GM19395 (cell line): ENCODE data around the gene GPR34.

Experiments used
- ATAC-seq: cut with Tn5 transposase; IDR thresholded peaks from one replicate; pipeline ENCODE4 v1.9.1; 2021; ENCODE audit warnings: mild to moderate bottlenecking, moderate library complexity; ENCODE audit not compliant: unreplicated experiment

GPR34 gene

GRCh38 chrX:41730081-41730480 is 41.3 kb downstream of the GPR34 start:
- no peak for ATAC-seq

DNA sequence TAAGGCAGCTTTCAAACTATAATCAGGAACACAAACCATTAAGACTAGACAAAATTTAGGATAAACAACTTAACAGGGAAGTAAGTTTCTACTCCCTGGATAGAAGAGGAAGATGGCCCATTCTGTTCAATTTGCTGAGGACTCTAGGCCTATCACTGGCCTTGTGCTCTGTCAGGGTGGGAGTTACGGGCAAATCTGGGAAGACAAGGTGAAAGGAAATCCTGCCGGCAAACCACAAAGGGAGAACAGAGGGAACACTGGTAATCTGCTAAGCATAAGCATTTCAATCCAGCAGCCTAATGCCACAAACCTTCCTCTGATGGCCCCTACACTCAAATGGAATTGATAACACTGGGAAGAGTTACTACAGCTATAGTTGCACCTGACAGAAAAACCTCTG is 43.5 kb downstream of the GPR34 start:
- ATAC-seq: no peak

- ATAC-seq: peak; percentile 95
Measured at GRCh38 chrX:41733939-41734338, 45.2 kb downstream of the GPR34 start.

- no peak for ATAC-seq
Measured at GRCh38 chrX:41734530-41734929, 45.8 kb downstream of the GPR34 start.

DNA sequence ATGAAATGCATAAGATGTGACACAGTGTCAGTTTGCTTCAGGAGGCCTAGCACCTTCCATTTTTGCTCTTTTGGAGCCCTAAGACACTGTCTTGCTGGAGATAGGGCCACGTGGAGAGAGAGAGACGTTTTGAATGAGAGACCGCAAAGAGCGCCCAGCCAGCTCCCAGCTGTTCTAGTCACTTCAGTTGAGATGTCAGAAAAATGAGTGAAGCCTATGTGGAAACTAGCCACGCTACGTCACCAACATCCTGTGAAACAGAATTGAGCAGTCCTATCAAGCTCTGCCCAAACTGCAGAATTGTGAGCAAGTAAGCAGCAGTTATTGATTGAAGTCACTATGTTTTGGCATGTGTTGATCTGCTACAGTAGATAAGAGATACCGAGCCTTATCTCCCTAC is 48.3 kb downstream of the GPR34 start:
- ATAC-seq: no peak

DNA sequence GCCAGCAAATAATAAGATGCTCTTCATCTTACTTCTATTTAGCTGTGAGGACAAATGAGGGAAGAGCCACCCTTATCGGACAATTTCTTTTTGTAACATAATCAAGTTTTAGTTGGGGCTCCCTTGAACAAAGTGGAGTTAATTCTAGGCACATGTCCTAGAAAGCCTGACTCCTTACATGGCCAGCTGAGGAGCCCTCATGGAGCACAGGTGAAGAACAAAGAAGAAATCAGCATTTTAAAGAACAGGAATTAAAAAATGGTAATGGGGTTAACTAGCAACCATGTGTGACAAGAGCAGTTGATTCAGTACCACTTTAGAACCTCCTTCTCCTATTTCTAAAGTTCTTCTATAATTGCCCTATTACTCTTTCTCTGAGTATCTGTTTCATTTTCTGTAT is 51.1 kb downstream of the GPR34 start:
- ATAC-seq: no peak
